GM12801 (cell line): ENCODE data around the gene SOX9.

Experiments used
- CTCF ChIP-seq: IDR thresholded peaks from one replicate; pipeline ENCODE4 v1.5.1; 2011; ENCODE audit warnings: control low read depth; ENCODE audit not compliant: insufficient read length; ENCODE audit errors: extremely low read depth

The SOX9 gene

GRCh38 chr17:72144101-72144500 lies 23.3 kb downstream of the SOX9 start:
- no peak for TF ChIP-seq CTCF

GRCh38 chr17:72145562-72145961 lies 24.7 kb downstream of the SOX9 start:
- no peak for TF ChIP-seq CTCF

- TF ChIP-seq CTCF: no peak
Measured at GRCh38 chr17:72145962-72146361, 25.1 kb downstream of the SOX9 start.

GRCh38 chr17:72146371-72146770 lies 25.6 kb downstream of the SOX9 start:
- TF ChIP-seq CTCF: no peak

- no peak for TF ChIP-seq CTCF
Measured at GRCh38 chr17:72150632-72151460, 30.0 kb downstream of the SOX9 start.

GRCh38 chr17:72151565-72152386 lies 31.0 kb downstream of the SOX9 start:
- no peak for TF ChIP-seq CTCF

GRCh38 chr17:72152387-72152929 lies 31.6 kb downstream of the SOX9 start:
- TF ChIP-seq CTCF: no peak
